Measurements from ENCODE around the gene SHE. TPM values are rescaled to one million over a fixed set of nuclear protein-coding genes. Genes with fewer than 3 reads are reported as not detected.

The SHE gene
- total and polyA plus RNA-seq, 10 of the 15 experiments (the other 5 are each of a cell fraction or from before 2014, with no cell fraction given), result under 0.01 to 0.05 (median 0.03) TPM; not detected in 3

GRCh38 chr1:154434346-154435085 is 67.7 kb downstream of the SHE start:
- SMC1A ChIA-PET (ENCODE audit: uncharacterized antibody, unreplicated experiment), result interaction anchor here (0.5 to 1.6 kb wide), 3 partner anchors 8 to 550 kb away, joined by 3 read pairs; no protein-coding TSS in a partner anchor
- no peak for FAIRE-seq
- POLR2A ChIA-PET, result interaction anchor here (0.6 to 1.0 kb wide), 2 partner anchors 8 to 18 kb away, joined by 3 read pairs; no protein-coding TSS in a partner anchor
- Histone ChIP-seq H3K9ac (ENCODE audit: control insufficient read depth, insufficient read depth, low read length) (no peak overlapping the region), H3K79me2 (ENCODE audit: control insufficient read depth, insufficient read depth, low read length) (no peaks in the 10 kb centered on the region), H3K4me2 (ENCODE audit: control insufficient read depth, insufficient read depth) (no peak overlapping the region), H3K27ac (ENCODE audit: control insufficient read depth, insufficient read depth) (no peak overlapping the region), H2AFZ (ENCODE audit: control insufficient read depth, low read depth, low read length) (no peak overlapping the region), H3K36me3 (ENCODE audit: control insufficient read depth in 2 of 2, insufficient read depth in 2 of 2, low read length in 1 of 2) (peaks cover 0 to 3% of the 10 kb centered on the region in 2 experiments; a peak in 1 of 4 replicates), H3K4me1 (ENCODE audit: control insufficient read depth, insufficient read depth, low read length) (peaks cover 12% of the 10 kb centered on the region), H4K20me1 (ENCODE audit: control insufficient read depth, insufficient read depth) (no peaks in the 10 kb centered on the region), H3K4me3 (no peak overlapping the region), H3K9me3 (replicated peaks; ENCODE audit: control insufficient read depth, insufficient read depth, low read length) (no peaks in the 10 kb centered on the region; the same call in 2 of the 3 replicates), H3K27me3 (replicated peaks in 1 of 2; ENCODE audit: control insufficient read depth in 2 of 2, insufficient read depth in 2 of 2, low read length in 1 of 2) (no peaks in the 10 kb centered on the region)
- 90% methylated on average over 18 of the region's 18 CpGs for WGBS (ENCODE audit: insufficient coverage, insufficient replicate concordance, low lambda C conversion rate, missing lambda C conversion rate)
- TF ChIP-seq TBL1XR1 (IDR thresholded peaks at IDR 0.05; ENCODE audit: low read depth, low read length) (no peak), RCOR1 (conservative IDR thresholded peaks at IDR 0.05; ENCODE audit: low read depth, low read length) (no peak), NFIC (IDR thresholded peaks at IDR 0.05; ENCODE audit: low read depth, low read length) (no peak), SMAD5 (IDR thresholded peaks at IDR 0.05; ENCODE audit: low read depth) (no peak), NR2C2 (IDR thresholded peaks at IDR 0.05; ENCODE audit: borderline replicate concordance, control insufficient read depth, insufficient read length, low read depth) (no peak), SUPT20H (IDR thresholded peaks at IDR 0.05; ENCODE audit: borderline replicate concordance, control insufficient read depth, low read depth, low read length) (no peak), HDAC6 (IDR thresholded peaks at IDR 0.05; ENCODE audit: unreplicated experiment) (no peak), ELK1 (IDR thresholded peaks at IDR 0.05; ENCODE audit: low read depth, low read length) (no peak), FOXM1 (IDR thresholded peaks at IDR 0.05; ENCODE audit: low read depth, low read length) (no peak), ZBTB4 (CRISPR knock-in tag; IDR thresholded peaks at IDR 0.05) (no peak), BRCA1 (IDR thresholded peaks at IDR 0.05; ENCODE audit: low read depth, low read length) (no peak)
- no peak for ATAC-seq
- in situ Hi-C loops (cut with MboI) (no loop called here), intact Hi-C loops (cut with micrococcal nuclease; ENCODE audit: unreplicated experiment) (no loop called here)
- CTCF ChIA-PET, result interaction anchor here (1.7 to 3.3 kb wide), 2 partner anchors 15 to 28 kb away, joined by 5 to 15 read pairs; no protein-coding TSS in a partner anchor
- no peak for DNase-seq (ENCODE audit: low read depth, low spot score)
- BruUV-seq (replicated peaks), result no TSS peak
- RAD21 ChIA-PET (ENCODE audit: unreplicated experiment), result interaction anchor here (0.9 to 1.4 kb wide), 2 partner anchors 27 to 86 kb away, joined by 3 to 5 read pairs; no protein-coding TSS in a partner anchor

Measured in GM12878 (cell line).